Measurements from ENCODE around the gene CWF19L2.
A peak's percentile ranks its signal among the peaks of the same experiment; 100 is the strongest.
"Not testable (repeated sequence)": the region's sequence is repeated elsewhere in the genome, so short reads cannot be mapped to it uniquely, and the experiment has no call there.

The CWF19L2 gene

GRCh38 chr11:107397357-107397756, 60.3 kb downstream of the CWF19L2 start:
- H3K9me3 Mint-ChIP-seq: peaks cover 45% of the 10 kb centered on the region
- H3K4me3 Mint-ChIP-seq: no peak overlapping the region
- TF ChIP-seq, protein P1, sequence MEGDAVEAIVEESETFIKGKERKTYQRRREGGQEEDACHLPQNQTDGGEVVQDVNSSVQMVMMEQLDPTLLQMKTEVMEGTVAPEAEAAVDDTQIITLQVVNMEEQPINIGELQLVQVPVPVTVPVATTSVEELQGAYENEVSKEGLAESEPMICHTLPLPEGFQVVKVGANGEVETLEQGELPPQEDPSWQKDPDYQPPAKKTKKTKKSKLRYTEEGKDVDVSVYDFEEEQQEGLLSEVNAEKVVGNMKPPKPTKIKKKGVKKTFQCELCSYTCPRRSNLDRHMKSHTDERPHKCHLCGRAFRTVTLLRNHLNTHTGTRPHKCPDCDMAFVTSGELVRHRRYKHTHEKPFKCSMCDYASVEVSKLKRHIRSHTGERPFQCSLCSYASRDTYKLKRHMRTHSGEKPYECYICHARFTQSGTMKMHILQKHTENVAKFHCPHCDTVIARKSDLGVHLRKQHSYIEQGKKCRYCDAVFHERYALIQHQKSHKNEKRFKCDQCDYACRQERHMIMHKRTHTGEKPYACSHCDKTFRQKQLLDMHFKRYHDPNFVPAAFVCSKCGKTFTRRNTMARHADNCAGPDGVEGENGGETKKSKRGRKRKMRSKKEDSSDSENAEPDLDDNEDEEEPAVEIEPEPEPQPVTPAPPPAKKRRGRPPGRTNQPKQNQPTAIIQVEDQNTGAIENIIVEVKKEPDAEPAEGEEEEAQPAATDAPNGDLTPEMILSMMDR (IDR thresholded peaks at IDR 0.05): no peak
- H3K36me3 Mint-ChIP-seq (ENCODE audit: low read depth): peaks cover 71% of the 10 kb centered on the region
- no peaks in the 10 kb centered on the region for H3K27me3 Mint-ChIP-seq (ENCODE audit: low read depth, poor library complexity)
- peak overlapping the region; percentile 64 for H3K27ac Mint-ChIP-seq
- peaks cover 15% of the 10 kb centered on the region for H3K4me1 Mint-ChIP-seq
- peak; percentile 10 for DNase-seq

- H3K27me3 Mint-ChIP-seq (ENCODE audit: low read depth, poor library complexity): no peaks in the 10 kb centered on the region
- H3K4me3 Mint-ChIP-seq: no peak overlapping the region
- DNase-seq: no peak
- H3K27ac Mint-ChIP-seq: no peak overlapping the region
- H3K36me3 Mint-ChIP-seq (ENCODE audit: low read depth): peaks cover 52% of the 10 kb centered on the region
- H3K9me3 Mint-ChIP-seq: peaks cover 2% of the 10 kb centered on the region
- H3K4me1 Mint-ChIP-seq: peaks cover 11% of the 10 kb centered on the region
- TF ChIP-seq, protein P1 (IDR thresholded peaks at IDR 0.05): no peak
Observed at GRCh38 chr11:107392611-107393010, 65.0 kb downstream of the CWF19L2 start.

DNA sequence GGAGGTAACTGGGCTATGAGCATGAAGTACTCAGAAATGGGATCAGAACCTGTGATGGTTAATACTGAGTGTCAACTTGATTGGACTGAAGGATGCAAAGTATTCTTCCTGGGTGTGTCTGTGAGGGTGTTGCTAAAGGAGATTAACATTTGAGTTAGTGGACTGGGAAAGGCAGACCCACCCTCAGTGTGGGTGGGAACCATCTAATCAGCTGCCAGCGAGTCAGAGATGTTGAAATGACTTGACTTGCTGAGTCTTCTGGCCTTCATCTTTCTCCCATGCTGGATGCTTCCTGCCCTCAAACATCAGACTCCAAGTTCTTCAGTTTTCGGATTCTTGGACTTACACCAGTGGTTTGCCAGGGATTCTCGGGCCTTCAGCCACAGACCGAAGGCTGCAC, 66.9 kb downstream of the CWF19L2 start:
- DNase-seq; H3K27ac Mint-ChIP-seq; H3K4me3 Mint-ChIP-seq; H3K27me3 Mint-ChIP-seq (ENCODE audit: low read depth, poor library complexity); H3K4me1 Mint-ChIP-seq; H3K9me3 Mint-ChIP-seq: not testable (repeated sequence)
- H3K36me3 Mint-ChIP-seq (ENCODE audit: low read depth): peaks cover 42% of the 10 kb centered on the region

DNA sequence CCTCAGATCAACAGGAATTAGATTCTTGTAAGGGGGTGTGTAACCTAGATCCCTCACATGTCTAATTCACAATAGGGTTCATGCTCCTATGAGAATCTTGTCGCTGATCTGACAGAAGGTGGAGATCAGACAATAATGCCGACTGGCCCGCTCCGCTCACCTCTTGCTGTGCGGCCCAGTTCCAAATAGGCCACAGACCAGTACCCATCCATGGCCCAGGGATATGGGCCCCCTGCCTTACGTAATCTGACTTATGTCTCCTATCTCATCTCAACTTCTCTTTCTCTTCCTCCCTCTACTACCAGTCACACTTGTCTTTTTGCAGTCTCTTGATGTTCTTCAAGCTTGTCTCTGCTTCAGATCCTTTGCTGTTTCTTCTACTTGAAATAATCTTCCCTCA, 70.0 kb downstream of the CWF19L2 start:
- H3K36me3 Mint-ChIP-seq (ENCODE audit: low read depth): peaks cover 29% of the 10 kb centered on the region

DNA sequence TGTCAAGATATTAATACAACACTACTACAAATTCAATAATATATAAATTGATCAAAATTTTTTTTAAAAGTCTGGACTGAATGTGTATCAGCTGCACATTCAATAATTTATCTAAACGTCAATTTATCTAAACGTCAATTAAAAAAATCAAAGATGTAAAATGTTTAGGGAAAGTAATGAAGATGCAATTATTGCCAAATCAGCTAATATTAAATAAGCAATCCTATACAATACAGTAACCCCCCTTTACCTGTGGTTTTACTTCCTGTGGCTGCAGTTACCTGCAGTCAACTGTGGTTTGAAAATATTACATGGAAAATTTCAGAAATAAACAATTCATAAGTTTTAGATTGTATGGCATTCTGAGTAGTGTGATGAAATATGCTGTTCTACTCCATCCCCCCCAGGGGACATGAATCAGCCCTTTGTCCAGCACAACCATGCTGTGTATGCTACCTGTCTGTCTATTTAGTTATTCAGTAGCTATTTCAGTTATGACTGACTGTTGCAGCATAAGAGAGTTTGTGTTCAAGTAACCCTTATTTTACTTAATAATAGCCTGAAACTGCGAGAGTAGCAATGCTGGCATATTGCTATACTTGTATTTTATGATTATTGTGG, 72.2 kb downstream of the CWF19L2 start:
- Mint-ChIP-seq H3K9me3 (no peaks in the 10 kb centered on the region), H3K36me3 (ENCODE audit: low read depth) (peaks cover 14% of the 10 kb centered on the region), H3K4me1 (no peaks in the 10 kb centered on the region), H3K27ac (no peak overlapping the region), H3K27me3 (ENCODE audit: low read depth, poor library complexity) (no peaks in the 10 kb centered on the region), H3K4me3 (no peak overlapping the region)
- TF ChIP-seq, protein P1 (IDR thresholded peaks at IDR 0.05): no peak
- DNase-seq: no peak

More for the DNA sequence above, 70.0 kb downstream of the CWF19L2 start:
- DNase-seq: no peak
- Mint-ChIP-seq H3K27ac (no peak overlapping the region), H3K9me3 (no peaks in the 10 kb centered on the region), H3K4me1 (no peaks in the 10 kb centered on the region), H3K4me3 (no peak overlapping the region), H3K27me3 (ENCODE audit: low read depth, poor library complexity) (no peaks in the 10 kb centered on the region)
- TF ChIP-seq, protein P1 (IDR thresholded peaks at IDR 0.05): no peak

- peaks cover 6% of the 10 kb centered on the region for H3K36me3 Mint-ChIP-seq (ENCODE audit: low read depth)
- no peak overlapping the region for H3K4me3 Mint-ChIP-seq
Observed at GRCh38 chr11:107384144-107384852, 73.3 kb downstream of the CWF19L2 start.

More at GRCh38 chr11:107384144-107384852, 73.3 kb downstream of the CWF19L2 start:
- TF ChIP-seq, protein P1 (IDR thresholded peaks at IDR 0.05): no peak
- no peak overlapping the region for H3K27ac Mint-ChIP-seq
- no peaks in the 10 kb centered on the region for H3K4me1 Mint-ChIP-seq
- DNase-seq: no peak
- H3K9me3 Mint-ChIP-seq: no peaks in the 10 kb centered on the region
- H3K27me3 Mint-ChIP-seq (ENCODE audit: low read depth, poor library complexity): no peaks in the 10 kb centered on the region

All from nephron progenitor cell (in vitro differentiated cells).